K562 (cell line): Measurements from ENCODE around the gene MLLT1. TPM values are rescaled to one million over a fixed set of nuclear protein-coding genes. Genes with fewer than 3 reads are reported as not detected.

Experiments used
- ATF1 ChIP-seq, 2 experiments: fragments of 450-650 bp in 1 of 2; IDR thresholded peaks; 2 replicates each; pipeline ENCODE4 v1.6.1; 2016; ENCODE audit warnings: missing compliant biosample characterization in 1 of 2, missing genetic modification characterization in 1 of 2
- BRCA1 ChIP-seq, 2 experiments: fragments of 450-650 bp in 1 of 2; sonication (generic) in 1 of 2; formaldehyde crosslinking in 1 of 2; IDR thresholded peaks; 2 replicates each; pipeline versions ENCODE4 v1.5.0 to v1.6.1; 2017 to 2020; ENCODE audit warnings: mild to moderate bottlenecking in 1 of 2, missing genetic modification reagents in 1 of 2
- CTBP1 ChIP-seq: fragments of 450-650 bp; IDR thresholded peaks from 2 replicates; pipeline ENCODE4 v1.6.1; 2016; ENCODE audit warnings: borderline replicate concordance
- HMGXB4 ChIP-seq: sonication (generic); formaldehyde crosslinking; IDR thresholded peaks from 2 replicates; pipeline ENCODE4 v1.8.1; 2023; ENCODE audit warnings: mild to moderate bottlenecking, missing genetic modification reagents
- KDM5B ChIP-seq: fragments of 200-600 bp; sonication (generic); IDR thresholded peaks from 2 replicates; pipeline ENCODE4 v1.6.1; 2012; ENCODE audit warnings: low read depth, mild to moderate bottlenecking, moderate library complexity, low read length, control low read depth, inconsistent platforms; ENCODE audit not compliant: insufficient replicate concordance
- MNT ChIP-seq, 2 experiments: fragments of 450-650 bp; conservative IDR thresholded peaks; 2 replicates each; pipeline ENCODE4 v1.6.1; 2017; ENCODE audit warnings: mild to moderate bottlenecking in 2 of 2, moderate library complexity in 2 of 2
- NFE2L1 ChIP-seq: fragments of 450-650 bp; IDR thresholded peaks from 2 replicates; pipeline ENCODE4 v1.6.1; 2016; ENCODE audit warnings: missing genetic modification characterization, low read depth, mild to moderate bottlenecking, missing compliant biosample characterization, moderate library complexity, borderline replicate concordance
- PHB ChIP-seq: fragments of 250-450 bp; sonication (Bioruptor Pico); IDR thresholded peaks from 2 replicates; pipeline ENCODE4 v1.5.0; 2021
- WHSC1 ChIP-seq: IDR thresholded peaks from one replicate; pipeline ENCODE4 v1.6.1; 2012; ENCODE audit warnings: low read length, control low read depth, inconsistent platforms
- ZNF134 ChIP-seq: fragments of 250-450 bp; sonication (Bioruptor Pico); conservative IDR thresholded peaks from 2 replicates; pipeline ENCODE4 v1.4.0; 2020
- ZNF140 ChIP-seq: fragments of 250-450 bp; sonication (Bioruptor Pico); IDR thresholded peaks from 2 replicates; pipeline ENCODE4 v1.8.0; 2021; ENCODE audit warnings: moderate library complexity, mild to moderate bottlenecking, inconsistent platforms
- polyA plus RNA-seq, 8 experiments: library from polyadenylated mRNA; depleted of rRNA in 4 of 8; stranded (reverse) in 5 of 8; unstranded in 3 of 8; fragments of >200 nt; fragmentation: Nextera tagmentation in 2 of 8; fragmentation: Illumina TruSeq in 1 of 8; extraction: Ambion mirVana in 2 of 8; extraction: Trizol in 1 of 8; gene quantifications; 2 replicates each; pipeline versions ENCODE4 v1.2.1 to v1.2.3, GENCODE V29; 2011 to 2014; ENCODE audit warnings: inconsistent platforms in 1 of 8, missing spikeins in 1 of 8
- total RNA-seq, 7 experiments: library from RNA; depleted of rRNA in 6 of 7; stranded (reverse); fragments of >200 nt in 6 of 7; fragmentation: Illumina TruSeq in 2 of 7; extraction: Trizol in 2 of 7; gene quantifications; 2 replicates each; pipeline versions ENCODE4 v1.2.1 to v1.2.3, GENCODE V29; 2011 to 2021; ENCODE audit warnings: low replicate concordance in 1 of 7
- TF ChIP-seq, protein P1 (sequence below), 2 experiments: fragments of 450-650 bp; IDR thresholded peaks; 2 replicates each; pipeline ENCODE4 v1.6.1; 2018; ENCODE audit warnings: mild to moderate bottlenecking in 2 of 2, low read depth in 1 of 2; ENCODE audit not compliant: partially characterized antibody in 2 of 2
- TF ChIP-seq, protein P2 (sequence below): sonication (generic); formaldehyde crosslinking; IDR thresholded peaks from 2 replicates; pipeline ENCODE4 v1.8.0; 2022; ENCODE audit warnings: mild to moderate bottlenecking, missing genetic modification reagents
- TF ChIP-seq, protein P3 (sequence below): fragments of 250-450 bp; sonication (Bioruptor Pico); IDR thresholded peaks from 2 replicates; pipeline ENCODE4 v1.5.0; 2020; ENCODE audit warnings: mild to moderate bottlenecking, borderline replicate concordance

The MLLT1 gene
- total and polyA plus RNA-seq, 9 of the 15 experiments (the other 6 are each of a cell fraction or from before 2014, with no cell fraction given) = 0.23 to 63.5 (median 15.4) TPM

- TF ChIP-seq, protein P1, sequence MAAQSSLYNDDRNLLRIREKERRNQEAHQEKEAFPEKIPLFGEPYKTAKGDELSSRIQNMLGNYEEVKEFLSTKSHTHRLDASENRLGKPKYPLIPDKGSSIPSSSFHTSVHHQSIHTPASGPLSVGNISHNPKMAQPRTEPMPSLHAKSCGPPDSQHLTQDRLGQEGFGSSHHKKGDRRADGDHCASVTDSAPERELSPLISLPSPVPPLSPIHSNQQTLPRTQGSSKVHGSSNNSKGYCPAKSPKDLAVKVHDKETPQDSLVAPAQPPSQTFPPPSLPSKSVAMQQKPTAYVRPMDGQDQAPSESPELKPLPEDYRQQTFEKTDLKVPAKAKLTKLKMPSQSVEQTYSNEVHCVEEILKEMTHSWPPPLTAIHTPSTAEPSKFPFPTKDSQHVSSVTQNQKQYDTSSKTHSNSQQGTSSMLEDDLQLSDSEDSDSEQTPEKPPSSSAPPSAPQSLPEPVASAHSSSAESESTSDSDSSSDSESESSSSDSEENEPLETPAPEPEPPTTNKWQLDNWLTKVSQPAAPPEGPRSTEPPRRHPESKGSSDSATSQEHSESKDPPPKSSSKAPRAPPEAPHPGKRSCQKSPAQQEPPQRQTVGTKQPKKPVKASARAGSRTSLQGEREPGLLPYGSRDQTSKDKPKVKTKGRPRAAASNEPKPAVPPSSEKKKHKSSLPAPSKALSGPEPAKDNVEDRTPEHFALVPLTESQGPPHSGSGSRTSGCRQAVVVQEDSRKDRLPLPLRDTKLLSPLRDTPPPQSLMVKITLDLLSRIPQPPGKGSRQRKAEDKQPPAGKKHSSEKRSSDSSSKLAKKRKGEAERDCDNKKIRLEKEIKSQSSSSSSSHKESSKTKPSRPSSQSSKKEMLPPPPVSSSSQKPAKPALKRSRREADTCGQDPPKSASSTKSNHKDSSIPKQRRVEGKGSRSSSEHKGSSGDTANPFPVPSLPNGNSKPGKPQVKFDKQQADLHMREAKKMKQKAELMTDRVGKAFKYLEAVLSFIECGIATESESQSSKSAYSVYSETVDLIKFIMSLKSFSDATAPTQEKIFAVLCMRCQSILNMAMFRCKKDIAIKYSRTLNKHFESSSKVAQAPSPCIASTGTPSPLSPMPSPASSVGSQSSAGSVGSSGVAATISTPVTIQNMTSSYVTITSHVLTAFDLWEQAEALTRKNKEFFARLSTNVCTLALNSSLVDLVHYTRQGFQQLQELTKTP (IDR thresholded peaks at IDR 0.05; ENCODE audit: low read depth in 1 of 2, partially characterized antibody in 2 of 2) = no peak
- TF ChIP-seq, protein P2, sequence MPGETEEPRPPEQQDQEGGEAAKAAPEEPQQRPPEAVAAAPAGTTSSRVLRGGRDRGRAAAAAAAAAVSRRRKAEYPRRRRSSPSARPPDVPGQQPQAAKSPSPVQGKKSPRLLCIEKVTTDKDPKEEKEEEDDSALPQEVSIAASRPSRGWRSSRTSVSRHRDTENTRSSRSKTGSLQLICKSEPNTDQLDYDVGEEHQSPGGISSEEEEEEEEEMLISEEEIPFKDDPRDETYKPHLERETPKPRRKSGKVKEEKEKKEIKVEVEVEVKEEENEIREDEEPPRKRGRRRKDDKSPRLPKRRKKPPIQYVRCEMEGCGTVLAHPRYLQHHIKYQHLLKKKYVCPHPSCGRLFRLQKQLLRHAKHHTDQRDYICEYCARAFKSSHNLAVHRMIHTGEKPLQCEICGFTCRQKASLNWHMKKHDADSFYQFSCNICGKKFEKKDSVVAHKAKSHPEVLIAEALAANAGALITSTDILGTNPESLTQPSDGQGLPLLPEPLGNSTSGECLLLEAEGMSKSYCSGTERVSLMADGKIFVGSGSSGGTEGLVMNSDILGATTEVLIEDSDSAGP (CRISPR knock-in tag) = no peak
- TF ChIP-seq, protein P3, sequence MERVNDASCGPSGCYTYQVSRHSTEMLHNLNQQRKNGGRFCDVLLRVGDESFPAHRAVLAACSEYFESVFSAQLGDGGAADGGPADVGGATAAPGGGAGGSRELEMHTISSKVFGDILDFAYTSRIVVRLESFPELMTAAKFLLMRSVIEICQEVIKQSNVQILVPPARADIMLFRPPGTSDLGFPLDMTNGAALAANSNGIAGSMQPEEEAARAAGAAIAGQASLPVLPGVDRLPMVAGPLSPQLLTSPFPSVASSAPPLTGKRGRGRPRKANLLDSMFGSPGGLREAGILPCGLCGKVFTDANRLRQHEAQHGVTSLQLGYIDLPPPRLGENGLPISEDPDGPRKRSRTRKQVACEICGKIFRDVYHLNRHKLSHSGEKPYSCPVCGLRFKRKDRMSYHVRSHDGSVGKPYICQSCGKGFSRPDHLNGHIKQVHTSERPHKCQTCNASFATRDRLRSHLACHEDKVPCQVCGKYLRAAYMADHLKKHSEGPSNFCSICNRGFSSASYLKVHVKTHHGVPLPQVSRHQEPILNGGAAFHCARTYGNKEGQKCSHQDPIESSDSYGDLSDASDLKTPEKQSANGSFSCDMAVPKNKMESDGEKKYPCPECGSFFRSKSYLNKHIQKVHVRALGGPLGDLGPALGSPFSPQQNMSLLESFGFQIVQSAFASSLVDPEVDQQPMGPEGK (CRISPR knock-in tag) = no peak
- TF ChIP-seq NFE2L1 (no peak), ZNF140 (CRISPR knock-in tag) (no peak), PHB (CRISPR knock-in tag) (no peak), ATF1 (CRISPR knock-in tag; IDR thresholded peaks at IDR 0.05) (no peak), ATF1 (tag; IDR thresholded peaks at IDR 0.05) (peak; percentile 25; the same call in 1 of the 2 replicates), MNT (conservative IDR thresholded peaks at IDR 0.05) (0 out of 4 replicates have a peak, but pooled peaks of 1 of the 2 experiments have one; percentile 39), BRCA1 (IDR thresholded peaks at IDR 0.05) (no peak), BRCA1 (CRISPR knock-in tag; IDR thresholded peaks at IDR 0.05) (no peak), WHSC1 (no peak), CTBP1 (no peak; the same call in 1 of the 2 replicates), ZNF134 (CRISPR knock-in tag) (no peak), HMGXB4 (CRISPR knock-in tag) (no peak), KDM5B (peak; percentile 26)
Measured at GRCh38 chr19:6273701-6274601, 5.8 kb downstream of the MLLT1 start (continued).
